GM12878 (cell line): Measurements from ENCODE around the gene FBXO21. TPM values are rescaled to one million over a fixed set of nuclear protein-coding genes. Genes with fewer than 3 reads are reported as not detected.

ENCODE experiments used
- ATAC-seq: fragments of 200-7000 bp; cut with Tn5 transposase; 3 replicates; pipeline ENCODE4 v1.9.1; 2020; ENCODE audit warnings: mild to moderate bottlenecking, moderate library complexity
- BruUV-seq: library from RNA; stranded (reverse); fragments of 400-500 nt; replicated peaks from 2 replicates; lab custom pipeline; 2021; lab: Mats Ljungman, UMichigan
- CTCF ChIA-PET: fragments of 300-600 bp; sonication (Branson Sonifier 250); formaldehyde crosslinking; extraction: SDS; loops from one replicate; lab custom pipeline; 2021; ENCODE audit warnings: inconsistent platforms; lab: Yijun Ruan, JAX
- POLR2A ChIA-PET: fragments of 350-600 bp; formaldehyde crosslinking; extraction: SDS; loops from one replicate; lab custom pipeline; 2021; ENCODE audit warnings: inconsistent platforms; lab: Charles Lee
- RAD21 ChIA-PET: fragments of 300-600 bp; sonication (Branson Sonifier 250); formaldehyde crosslinking; loops from one replicate; lab custom pipeline; 2023; ENCODE audit warnings: antibody characterized with exemption; ENCODE audit not compliant: unreplicated experiment; lab: Charles Lee
- SMC1A ChIA-PET: fragments of 300-600 bp; sonication (Branson Sonifier 250); formaldehyde crosslinking; loops from one replicate; lab custom pipeline; 2023; ENCODE audit not compliant: unreplicated experiment, uncharacterized antibody; lab: Charles Lee
- DNase-seq: peaks from one replicate; pipeline ENCODE4 v3.0.0-alpha.2; 2011; ENCODE audit warnings: low read depth, low spot score
- FAIRE-seq: peaks from 3 replicates; lab custom pipeline; 2011; peaks lifted over from hg19 to GRCh38; lab: Jason Lieb, UNC
- H2AFZ ChIP-seq: 2 replicates; pipeline ENCODE4 v1.6.0; 2011; ENCODE audit warnings: low read depth, low read length, control low read depth; ENCODE audit not compliant: control insufficient read depth
- H3K27ac ChIP-seq: 2 replicates; pipeline ENCODE4 v1.5.1; 2011; ENCODE audit warnings: control low read depth; ENCODE audit not compliant: control insufficient read depth, insufficient read depth
- H3K27me3 ChIP-seq, 2 experiments: replicated peaks in 1 of 2; 2 replicates each; pipeline versions ENCODE4 v1.6.0 to v1.6.1; 2011; ENCODE audit warnings: low read length in 1 of 2; ENCODE audit not compliant: control insufficient read depth in 2 of 2, insufficient read depth in 2 of 2
- H3K36me3 ChIP-seq, 2 experiments: 2 replicates each; pipeline ENCODE4 v1.5.1; 2011; ENCODE audit warnings: low read length in 1 of 2; ENCODE audit not compliant: control insufficient read depth in 2 of 2, insufficient read depth in 2 of 2
- H3K4me1 ChIP-seq: 2 replicates; pipeline ENCODE4 v1.6.1; 2011; ENCODE audit warnings: mild to moderate bottlenecking, low read length, moderate library complexity, mixed read lengths; ENCODE audit not compliant: control insufficient read depth, insufficient read depth
- H3K4me2 ChIP-seq: 2 replicates; pipeline ENCODE4 v1.6.0; 2011; ENCODE audit warnings: control low read depth; ENCODE audit not compliant: control insufficient read depth, insufficient read depth
- H3K4me3 ChIP-seq: fragments of 200-600 bp; sonication (generic); 2 replicates; pipeline ENCODE4 v1.5.1; 2016
- H3K79me2 ChIP-seq: 2 replicates; pipeline ENCODE4 v1.6.0; 2011; ENCODE audit warnings: low read length; ENCODE audit not compliant: control insufficient read depth, insufficient read depth
- H3K9ac ChIP-seq: 2 replicates; pipeline ENCODE4 v1.8.0; 2011; ENCODE audit warnings: low read length, control low read depth, mixed read lengths; ENCODE audit not compliant: control insufficient read depth, insufficient read depth
- H3K9me3 ChIP-seq: replicated peaks from 3 replicates; pipeline ENCODE4 v1.5.1; 2011; ENCODE audit warnings: mild to moderate bottlenecking, low read length; ENCODE audit not compliant: control insufficient read depth, insufficient read depth
- H4K20me1 ChIP-seq: 2 replicates; pipeline ENCODE4 v1.6.0; 2011; ENCODE audit not compliant: control insufficient read depth, insufficient read depth
- CEBPB ChIP-seq, 2 experiments: fragments of 150-350 bp in 1 of 2; IDR thresholded peaks; 2 replicates each; pipeline ENCODE4 v1.6.1; 2012 to 2014; ENCODE audit warnings: low read depth in 2 of 2, low read length in 2 of 2, borderline replicate concordance in 1 of 2, inconsistent platforms in 1 of 2
- FOXK2 ChIP-seq: fragments of 450-650 bp; IDR thresholded peaks from 2 replicates; pipeline ENCODE4 v1.6.1; 2017; ENCODE audit warnings: mild to moderate bottlenecking, moderate library complexity
- GABPA ChIP-seq: IDR thresholded peaks from 2 replicates; pipeline ENCODE4 v1.6.1; 2014; ENCODE audit warnings: antibody characterized with exemption, low read depth, mild to moderate bottlenecking, inconsistent platforms
- JUND ChIP-seq: IDR thresholded peaks from 2 replicates; pipeline ENCODE4 v1.6.1; 2012; ENCODE audit warnings: low read depth, mild to moderate bottlenecking, low read length, improper control_type of control experiment, moderate library complexity
- KAT2A ChIP-seq: conservative IDR thresholded peaks from 2 replicates; pipeline ENCODE4 v1.6.1; 2011; ENCODE audit warnings: low read depth, low read length; ENCODE audit not compliant: control insufficient read depth
- KLF5 ChIP-seq: fragments of 450-650 bp; IDR thresholded peaks from 2 replicates; pipeline ENCODE4 v1.6.1; 2014; ENCODE audit warnings: mild to moderate bottlenecking; ENCODE audit not compliant: partially characterized antibody
- MLLT1 ChIP-seq: fragments of 450-650 bp; IDR thresholded peaks from 2 replicates; pipeline ENCODE4 v1.6.1; 2016; ENCODE audit warnings: mild to moderate bottlenecking
- NR2F1 ChIP-seq: fragments of 450-650 bp; conservative IDR thresholded peaks from 2 replicates; pipeline ENCODE4 v1.6.1; 2017; ENCODE audit warnings: mild to moderate bottlenecking
- POLR2A ChIP-seq: IDR thresholded peaks from 2 replicates; pipeline ENCODE4 v1.6.1; 2011; ENCODE audit warnings: low read depth, mild to moderate bottlenecking, low read length
- POU2F2 ChIP-seq: IDR thresholded peaks from 3 replicates; pipeline ENCODE4 v1.6.1; 2011; ENCODE audit warnings: low read depth, mild to moderate bottlenecking, low read length, borderline replicate concordance
- RAD21 ChIP-seq: IDR thresholded peaks from 2 replicates; pipeline ENCODE4 v1.6.1; 2011; ENCODE audit warnings: mild to moderate bottlenecking, low read depth, low read length, moderate library complexity; ENCODE audit not compliant: insufficient read depth
- SUZ12 ChIP-seq: fragments of 200-600 bp; sonication (generic); IDR thresholded peaks from one replicate; pipeline ENCODE4 v1.6.1; 2018; ENCODE audit warnings: antibody characterized with exemption, mild to moderate bottlenecking; ENCODE audit not compliant: unreplicated experiment
- TARDBP ChIP-seq: IDR thresholded peaks from 2 replicates; pipeline ENCODE4 v1.6.1; 2016; ENCODE audit warnings: borderline replicate concordance
- TBL1XR1 ChIP-seq: IDR thresholded peaks from 2 replicates; pipeline ENCODE4 v1.6.1; 2012; ENCODE audit warnings: low read depth, low read length, improper control_type of control experiment
- ZNF622 ChIP-seq: fragments of 450-650 bp; IDR thresholded peaks from 2 replicates; pipeline ENCODE4 v1.6.1; 2017; ENCODE audit warnings: mild to moderate bottlenecking, inconsistent platforms
- WGBS: methylation state at CpG from one replicate; pipeline ENCODE4 v1.1.6; 2016; ENCODE audit warnings: low lambda C conversion rate; ENCODE audit not compliant: insufficient replicate concordance, insufficient coverage; ENCODE audit errors: missing lambda C conversion rate; 5-methylcytosine and 5-hydroxymethylcytosine counted together
- in situ Hi-C: fragments of 300-500 bp; cut with MboI; formaldehyde crosslinking; loops from 9 replicates; pipeline ENCODE4 v1.14.3; 2018; ENCODE audit warnings: mixed read lengths
- intact Hi-C: fragments of 100-400 bp; cut with micrococcal nuclease; formaldehyde crosslinking; loops from one replicate; pipeline ENCODE4 v1.14.2; 2022; ENCODE audit not compliant: unreplicated experiment
- polyA plus RNA-seq, 11 experiments: library from polyadenylated mRNA; depleted of rRNA in 4 of 11; unstranded in 6 of 11; stranded (reverse) in 5 of 11; fragments of >200 nt; fragmentation: Nextera tagmentation in 4 of 11; fragmentation: Illumina TruSeq in 1 of 11; extraction: Ambion mirVana in 4 of 11; extraction: Trizol in 1 of 11; gene quantifications; 1 replicate in 1 of 11; 2 replicates in 10 of 11; pipeline versions ENCODE4 v1.2.1 to v1.2.3, GENCODE V29; 2011 to 2016; ENCODE audit warnings: inconsistent platforms in 2 of 11, missing spikeins in 2 of 11, low read depth in 1 of 11
- total RNA-seq, 4 experiments: library from RNA; depleted of rRNA in 3 of 4; stranded (reverse); fragments of >200 nt in 3 of 4; fragmentation: Illumina TruSeq in 1 of 4; extraction: Trizol in 1 of 4; gene quantifications; 2 replicates each; pipeline versions ENCODE4 v1.2.1 to v1.2.3, GENCODE V29; 2013 to 2021
- TF ChIP-seq, protein P1 (sequence below): fragments of 450-650 bp; IDR thresholded peaks from 2 replicates; pipeline ENCODE4 v1.6.1; 2018; ENCODE audit warnings: mild to moderate bottlenecking, low read depth, moderate library complexity; ENCODE audit not compliant: partially characterized antibody

The FBXO21 gene
- total and polyA plus RNA-seq, 10 of the 15 experiments (the other 5 are each of a cell fraction or from before 2014, with no cell fraction given): 5.5 to 32.6 (median 18.9) TPM

DNA sequence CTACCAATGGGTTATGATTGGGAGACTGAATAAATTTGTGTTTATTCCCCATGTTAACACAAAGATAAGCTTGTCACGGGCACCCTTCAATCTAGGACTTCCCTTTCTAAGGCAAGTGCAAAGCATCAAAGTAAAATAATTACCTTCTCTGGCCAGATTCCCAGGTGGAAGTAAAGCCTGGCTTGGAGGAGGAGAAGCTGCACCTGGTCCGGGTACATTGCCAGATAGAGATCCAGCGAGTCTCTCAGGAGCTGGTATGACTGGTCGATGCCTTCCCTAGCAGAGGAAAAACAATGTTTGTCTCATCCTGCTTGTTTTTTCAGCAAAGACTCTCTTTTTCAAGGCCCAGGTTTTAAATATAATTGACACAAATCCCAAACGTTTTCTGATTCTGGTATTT lies 24.9 kb downstream of the FBXO21 start:
- no peak for DNase-seq
- Histone ChIP-seq H3K4me3 (no peak overlapping the region), H2AFZ (no peak overlapping the region), H3K36me3 (peaks cover 22 to 27% of the 10 kb centered on the region in 2 experiments), H3K9ac (no peak overlapping the region), H3K79me2 (no peaks in the 10 kb centered on the region), H3K9me3 (no peaks in the 10 kb centered on the region), H3K4me2 (no peak overlapping the region), H4K20me1 (no peaks in the 10 kb centered on the region), H3K27ac (no peak overlapping the region), H3K4me1 (no peaks in the 10 kb centered on the region), H3K27me3 (no peaks in the 10 kb centered on the region)
- ATAC-seq: no peak
- whole genome bisulfite sequencing: 82% methylated on average over 5 of the region's 5 CpGs
- ChIA-PET CTCF (interaction anchor here (1.1 kb wide), 1 partner anchor 11 kb away, joined by 3 read pairs; no protein-coding TSS in a partner anchor), POLR2A (no interaction called here), SMC1A (no interaction called here), RAD21 (interaction anchor here (0.8 kb wide), 1 partner anchor 10 kb away, joined by 3 read pairs; no protein-coding TSS in a partner anchor)
- no TSS peak for BruUV-seq
- in situ Hi-C loops: no loop called here
- no peak for TF ChIP-seq MLLT1
- no peak for TF ChIP-seq NR2F1
- no peak for TF ChIP-seq TARDBP
- TF ChIP-seq GABPA: no peak
- TF ChIP-seq POLR2A: no peak
- no peak for TF ChIP-seq KAT2A
- TF ChIP-seq FOXK2: no peak
- no peak for TF ChIP-seq KLF5
- no peak for TF ChIP-seq ZNF622
- TF ChIP-seq RAD21: no peak
- no peak for TF ChIP-seq SUZ12
- TF ChIP-seq CEBPB (IDR thresholded peaks at IDR 0.05; ENCODE audit: borderline replicate concordance in 1 of 2, low read depth in 2 of 2, low read length in 2 of 2): no peak
- TF ChIP-seq, protein P1, sequence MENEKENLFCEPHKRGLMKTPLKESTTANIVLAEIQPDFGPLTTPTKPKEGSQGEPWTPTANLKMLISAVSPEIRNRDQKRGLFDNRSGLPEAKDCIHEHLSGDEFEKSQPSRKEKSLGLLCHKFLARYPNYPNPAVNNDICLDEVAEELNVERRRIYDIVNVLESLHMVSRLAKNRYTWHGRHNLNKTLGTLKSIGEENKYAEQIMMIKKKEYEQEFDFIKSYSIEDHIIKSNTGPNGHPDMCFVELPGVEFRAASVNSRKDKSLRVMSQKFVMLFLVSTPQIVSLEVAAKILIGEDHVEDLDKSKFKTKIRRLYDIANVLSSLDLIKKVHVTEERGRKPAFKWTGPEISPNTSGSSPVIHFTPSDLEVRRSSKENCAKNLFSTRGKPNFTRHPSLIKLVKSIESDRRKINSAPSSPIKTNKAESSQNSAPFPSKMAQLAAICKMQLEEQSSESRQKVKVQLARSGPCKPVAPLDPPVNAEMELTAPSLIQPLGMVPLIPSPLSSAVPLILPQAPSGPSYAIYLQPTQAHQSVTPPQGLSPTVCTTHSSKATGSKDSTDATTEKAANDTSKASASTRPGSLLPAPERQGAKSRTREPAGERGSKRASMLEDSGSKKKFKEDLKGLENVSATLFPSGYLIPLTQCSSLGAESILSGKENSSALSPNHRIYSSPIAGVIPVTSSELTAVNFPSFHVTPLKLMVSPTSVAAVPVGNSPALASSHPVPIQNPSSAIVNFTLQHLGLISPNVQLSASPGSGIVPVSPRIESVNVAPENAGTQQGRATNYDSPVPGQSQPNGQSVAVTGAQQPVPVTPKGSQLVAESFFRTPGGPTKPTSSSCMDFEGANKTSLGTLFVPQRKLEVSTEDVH: no peak
- no peak for TF ChIP-seq POU2F2
- no peak for TF ChIP-seq JUND
- TF ChIP-seq TBL1XR1: no peak
- no peak for FAIRE-seq
- intact Hi-C loops: no loop called here
